C4-2B (cell line): Measurements from ENCODE around the gene TMCO4.

Source experiments
- CTCF ChIP-seq: fragments of 450-650 bp; conservative IDR thresholded peaks from 2 replicates; pipeline ENCODE4 v1.5.1; 2017; ENCODE audit warnings: mild to moderate bottlenecking
- ZFX ChIP-seq: fragments of 450-650 bp; IDR thresholded peaks from 2 replicates; pipeline ENCODE4 v1.6.1; 2017

GRCh38 chr1:19712928-19713327 is 86.8 kb downstream of the TMCO4 start:
- TF ChIP-seq CTCF (no peak), ZFX (no peak)
